ENCODE measurements around the gene ITGA1.

ITGA1 gene

DNA sequence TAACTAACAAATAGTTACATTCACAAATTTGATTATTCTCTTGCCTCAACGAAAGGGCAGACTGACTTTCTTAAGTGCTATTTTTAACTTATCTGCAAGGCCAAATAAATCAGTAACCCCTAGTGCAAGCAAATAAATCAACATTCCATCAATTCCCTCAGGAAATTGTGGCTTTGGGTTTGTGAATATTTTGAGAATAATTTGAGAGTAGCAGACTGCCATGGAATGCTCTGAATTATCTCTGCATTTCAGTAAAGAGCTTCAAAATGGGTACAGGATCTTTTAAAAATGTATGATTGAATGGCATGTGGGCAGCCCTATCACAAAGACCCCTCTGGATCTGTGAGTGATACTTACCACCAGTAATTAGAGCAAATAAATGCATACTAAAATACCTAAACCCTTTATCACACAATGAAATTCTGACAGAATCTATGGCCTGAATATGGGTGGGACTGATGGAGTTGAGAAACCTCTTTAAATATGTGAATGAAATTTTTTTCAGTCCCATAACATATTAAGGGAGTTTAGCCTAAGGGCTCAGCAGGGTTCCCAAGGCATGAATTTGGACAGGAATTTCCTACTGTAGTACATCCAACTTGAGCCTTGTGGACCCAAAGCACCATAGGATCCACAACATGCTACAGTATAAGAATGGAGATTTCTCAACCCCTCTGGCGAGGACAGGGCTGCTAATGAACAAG, 109.0 kb downstream of the ITGA1 start:
- TF ChIP-seq, protein P1, sequence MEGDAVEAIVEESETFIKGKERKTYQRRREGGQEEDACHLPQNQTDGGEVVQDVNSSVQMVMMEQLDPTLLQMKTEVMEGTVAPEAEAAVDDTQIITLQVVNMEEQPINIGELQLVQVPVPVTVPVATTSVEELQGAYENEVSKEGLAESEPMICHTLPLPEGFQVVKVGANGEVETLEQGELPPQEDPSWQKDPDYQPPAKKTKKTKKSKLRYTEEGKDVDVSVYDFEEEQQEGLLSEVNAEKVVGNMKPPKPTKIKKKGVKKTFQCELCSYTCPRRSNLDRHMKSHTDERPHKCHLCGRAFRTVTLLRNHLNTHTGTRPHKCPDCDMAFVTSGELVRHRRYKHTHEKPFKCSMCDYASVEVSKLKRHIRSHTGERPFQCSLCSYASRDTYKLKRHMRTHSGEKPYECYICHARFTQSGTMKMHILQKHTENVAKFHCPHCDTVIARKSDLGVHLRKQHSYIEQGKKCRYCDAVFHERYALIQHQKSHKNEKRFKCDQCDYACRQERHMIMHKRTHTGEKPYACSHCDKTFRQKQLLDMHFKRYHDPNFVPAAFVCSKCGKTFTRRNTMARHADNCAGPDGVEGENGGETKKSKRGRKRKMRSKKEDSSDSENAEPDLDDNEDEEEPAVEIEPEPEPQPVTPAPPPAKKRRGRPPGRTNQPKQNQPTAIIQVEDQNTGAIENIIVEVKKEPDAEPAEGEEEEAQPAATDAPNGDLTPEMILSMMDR (conservative IDR thresholded peaks at IDR 0.05): no peak
- H3K27ac ChIP-seq: no peak overlapping the region

GRCh38 chr5:52897238-52897614, 109.5 kb downstream of the ITGA1 start:
- TF ChIP-seq, protein P1 (conservative IDR thresholded peaks at IDR 0.05): no peak
- no peak overlapping the region for H3K27ac ChIP-seq

DNA sequence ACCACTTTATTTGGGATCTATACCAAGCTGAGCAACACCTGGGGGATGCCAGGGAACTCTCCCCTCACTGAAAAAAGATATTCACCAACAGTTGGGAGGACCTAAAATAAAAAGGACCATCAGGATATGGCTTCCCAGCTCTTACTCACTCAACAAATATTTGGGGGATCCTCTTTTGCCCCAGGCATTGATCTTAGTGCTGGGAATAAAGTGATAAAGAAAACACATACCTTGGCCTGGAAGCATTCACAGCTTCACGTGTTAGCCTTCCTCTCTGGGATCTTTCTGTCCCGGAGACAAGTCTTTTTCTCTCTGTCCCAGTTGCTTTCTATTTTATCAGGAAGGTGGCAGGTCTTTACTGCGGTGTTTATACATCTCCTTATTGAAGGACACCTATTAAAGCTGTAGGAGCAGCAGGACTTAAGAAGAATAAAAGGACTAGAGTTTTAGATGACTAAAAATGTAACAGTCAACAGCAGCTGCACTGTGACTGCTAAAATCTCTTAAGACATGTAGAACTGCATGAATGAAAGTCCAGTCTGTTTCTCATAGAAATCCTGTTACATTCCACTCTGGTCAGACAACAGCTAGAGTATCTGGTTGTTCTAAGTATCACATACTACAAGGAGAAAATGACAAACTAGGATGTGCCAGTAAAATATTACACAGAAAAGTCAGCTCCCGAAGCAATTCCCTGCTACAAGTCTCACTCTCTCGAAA, 111.4 kb downstream of the ITGA1 start:
- no peak overlapping the region for H3K27ac ChIP-seq
- TF ChIP-seq, protein P1 (conservative IDR thresholded peaks at IDR 0.05): no peak

DNA sequence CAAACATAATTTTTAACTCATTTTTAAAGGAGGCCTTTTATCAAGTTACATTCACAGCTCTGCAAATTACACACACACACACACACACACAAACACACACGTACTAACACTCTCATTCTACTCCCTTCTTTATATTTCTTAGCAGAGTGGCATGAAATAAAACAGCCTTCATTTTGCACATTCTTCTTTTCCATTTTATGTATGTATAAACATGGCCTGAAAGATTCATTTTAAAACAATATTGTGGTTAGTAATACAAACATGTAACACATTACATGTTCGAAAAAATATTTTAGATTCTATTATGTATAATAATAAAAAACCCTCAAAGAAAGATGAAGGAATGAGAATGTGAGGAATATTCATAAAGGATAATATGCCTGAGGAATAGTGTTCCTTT, 115.4 kb downstream of the ITGA1 start:
- TF ChIP-seq, protein P1 (conservative IDR thresholded peaks at IDR 0.05): no peak
- no peak overlapping the region for H3K27ac ChIP-seq

DNA sequence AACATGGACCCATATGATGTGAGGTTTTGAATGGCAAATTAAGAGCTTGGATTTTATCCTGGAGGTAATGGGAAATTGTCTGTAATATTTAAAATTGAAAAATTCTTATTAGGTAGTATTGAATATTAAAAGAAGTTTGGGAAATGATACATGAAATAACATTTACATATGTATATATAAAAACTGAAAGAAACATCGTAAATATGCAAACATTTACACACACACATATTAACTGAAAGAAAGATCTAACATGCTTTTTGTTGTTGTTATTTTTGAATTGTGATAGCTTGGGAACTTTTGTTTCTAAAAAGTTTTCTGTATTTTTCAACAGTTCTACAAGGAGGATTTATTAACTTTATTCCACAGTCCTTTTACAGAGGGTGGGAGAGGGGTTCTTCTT, 118.6 kb downstream of the ITGA1 start:
- TF ChIP-seq, protein P1 (conservative IDR thresholded peaks at IDR 0.05): no peak
- H3K27ac ChIP-seq: no peak overlapping the region

DNA sequence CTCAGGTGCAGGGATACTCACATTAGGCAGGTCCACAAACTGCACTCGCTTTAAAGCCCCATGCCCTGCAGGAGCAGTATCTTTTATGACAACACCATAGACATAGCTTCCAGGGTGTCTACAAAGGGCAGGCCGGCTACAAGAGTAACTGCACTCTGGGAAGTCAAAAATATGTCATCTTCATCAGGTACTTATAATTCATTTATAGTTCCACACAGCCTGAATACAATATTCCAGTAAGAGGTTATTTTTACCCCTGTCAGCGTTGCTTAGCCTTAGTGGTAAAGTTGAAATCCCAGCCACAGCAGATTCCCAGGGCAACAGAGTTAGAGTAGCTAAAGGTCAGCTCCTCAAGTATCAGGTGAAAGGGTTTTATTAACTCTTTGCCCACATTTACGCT, 119.1 kb downstream of the ITGA1 start:
- TF ChIP-seq, protein P1 (conservative IDR thresholded peaks at IDR 0.05): no peak
- no peak overlapping the region for H3K27ac ChIP-seq

DNA sequence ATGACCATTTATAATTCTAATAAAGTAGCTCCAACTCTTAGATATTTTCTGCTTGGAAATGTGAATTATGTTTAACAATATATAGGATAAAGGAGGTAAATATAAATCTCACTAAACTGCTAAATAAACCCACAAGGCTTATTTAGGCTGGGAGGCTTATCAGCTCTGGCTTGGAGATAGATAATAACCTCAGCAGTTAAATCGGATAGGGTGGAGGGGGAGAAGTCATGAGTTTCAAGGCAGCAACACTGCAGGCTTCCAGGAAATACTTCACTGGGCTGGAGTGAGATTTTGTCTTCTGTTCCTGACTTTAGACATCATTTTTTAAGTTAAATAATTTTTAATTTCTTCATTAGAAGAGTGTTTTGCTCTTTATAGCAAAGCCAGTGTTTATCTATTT, 121.5 kb downstream of the ITGA1 start:
- H3K27ac ChIP-seq: no peak overlapping the region
- TF ChIP-seq, protein P1 (conservative IDR thresholded peaks at IDR 0.05): no peak
